SK-N-SH (cell line): ENCODE data around the gene DIAPH1. TPM values are rescaled to one million over a fixed set of nuclear protein-coding genes. Genes with fewer than 3 reads are reported as not detected.

Experiments
- CTCF ChIA-PET: fragments of 300-600, 350-600 bp; formaldehyde crosslinking; extraction: SDS; loops from one replicate; lab custom pipeline; 2021; lab: Yijun Ruan, JAX
- POLR2A ChIA-PET: fragments of 350-600 bp; sonication (Branson Sonifier 250); formaldehyde crosslinking; extraction: SDS; loops from one replicate; lab custom pipeline; 2020; ENCODE audit warnings: antibody characterized with exemption, inconsistent platforms; lab: Yijun Ruan, JAX
- DNase-seq: peaks from one replicate; pipeline ENCODE4 v3.0.0; 2012
- H2AFZ ChIP-seq: fragments of 200-600 bp; sonication (generic); 2 replicates; pipeline ENCODE4 v1.8.1; 2016; ENCODE audit warnings: antibody characterized with exemption, mild to moderate bottlenecking, low read depth
- H3F3A ChIP-seq: fragments of 200-600 bp; sonication (generic); replicated peaks from 2 replicates; pipeline ENCODE3; 2016; ENCODE audit warnings: antibody characterized with exemption, mild to moderate bottlenecking; ENCODE audit not compliant: insufficient read depth
- H3K27ac ChIP-seq, 2 experiments: fragments of 200-500 bp in 1 of 2; fragments of 200-600 bp in 1 of 2; sonication (Bioruptor generic) in 1 of 2; sonication (generic), shearing (Covaris generic) in 1 of 2; 2 replicates each; pipeline versions ENCODE4 v1.5.1 to v1.6.1; 2014 to 2016; ENCODE audit warnings: low read depth in 2 of 2, inconsistent platforms in 1 of 2, low read length in 1 of 2, mild to moderate bottlenecking in 1 of 2, mixed read lengths in 1 of 2
- H3K27me3 ChIP-seq: fragments of 200-600 bp; sonication (generic), shearing (Covaris generic); 2 replicates; pipeline ENCODE4 v1.6.1; 2016; ENCODE audit warnings: mixed run types; ENCODE audit not compliant: insufficient read depth
- H3K36me3 ChIP-seq, 2 experiments: fragments of 200-500 bp in 1 of 2; fragments of 200-600 bp in 1 of 2; sonication (Bioruptor generic) in 1 of 2; sonication (generic) in 1 of 2; replicated peaks in 1 of 2; 2 replicates each; pipeline versions ENCODE3 to v1.5.1; 2014 to 2016; ENCODE audit warnings: low read length in 1 of 2, mild to moderate bottlenecking in 1 of 2; ENCODE audit not compliant: insufficient read depth in 2 of 2, control insufficient read depth in 1 of 2
- H3K4me1 ChIP-seq, 2 experiments: fragments of 200-500 bp in 1 of 2; fragments of 200-600 bp in 1 of 2; sonication (Bioruptor generic) in 1 of 2; sonication (generic), shearing (Covaris generic) in 1 of 2; 2 replicates each; pipeline versions ENCODE4 v1.5.1 to v1.6.1; 2014 to 2016; ENCODE audit warnings: low read depth in 1 of 2, low read length in 1 of 2, mixed run types in 1 of 2; ENCODE audit not compliant: insufficient read depth in 2 of 2, control insufficient read depth in 1 of 2
- H3K4me2 ChIP-seq: fragments of 200-600 bp; sonication (generic), shearing (Covaris generic); 2 replicates; pipeline ENCODE4 v1.6.1; 2017; ENCODE audit warnings: mixed run types
- H3K4me3 ChIP-seq, 2 experiments: fragments of 200-500 bp in 1 of 2; fragments of 200-600 bp in 1 of 2; sonication (Bioruptor generic) in 1 of 2; sonication (generic), shearing (Covaris generic) in 1 of 2; 2 replicates each; pipeline versions ENCODE4 v1.5.1 to v1.8.1; 2014 to 2016; ENCODE audit warnings: low read depth in 2 of 2, inconsistent platforms in 1 of 2, low read length in 1 of 2, mild to moderate bottlenecking in 1 of 2, mixed read lengths in 1 of 2, moderate library complexity in 1 of 2
- H3K79me2 ChIP-seq: fragments of 200-600 bp; sonication (generic); 2 replicates; pipeline ENCODE4 v1.8.1; 2017; ENCODE audit warnings: mild to moderate bottlenecking; ENCODE audit not compliant: insufficient read depth
- H3K9ac ChIP-seq: fragments of 200-600 bp; sonication (generic); 2 replicates; pipeline ENCODE4 v1.6.1; 2017; ENCODE audit warnings: mixed run types
- H3K9me2 ChIP-seq: fragments of 200-600 bp; sonication (generic); 2 replicates; pipeline ENCODE4 v1.6.1; 2017; ENCODE audit warnings: mixed run types
- H3K9me3 ChIP-seq: fragments of 200-600 bp; sonication (generic); 2 replicates; pipeline ENCODE4 v1.6.1; 2017; ENCODE audit warnings: mixed run types, mild to moderate bottlenecking, moderate library complexity
- H4K20me1 ChIP-seq: fragments of 200-600 bp; sonication (generic); 2 replicates; pipeline ENCODE4 v1.6.1; 2017; ENCODE audit warnings: mild to moderate bottlenecking, mixed run types; ENCODE audit not compliant: insufficient read depth
- ELF1 ChIP-seq: IDR thresholded peaks from 2 replicates; pipeline ENCODE4 v1.4.0; 2012
- EP300 ChIP-seq, 2 experiments: IDR thresholded peaks; 2 replicates each; pipeline versions ENCODE4 v1.4.0 to v1.6.1; 2012; ENCODE audit warnings: borderline replicate concordance in 1 of 2, low read depth in 1 of 2, low read length in 1 of 2
- EZH2phosphoT487 ChIP-seq: fragments of 200-600 bp; sonication (generic); IDR thresholded peaks from 2 replicates; pipeline ENCODE4 v1.6.1; 2017; ENCODE audit warnings: low read depth, mixed run types, mild to moderate bottlenecking, antibody characterized with exemption, moderate library complexity, borderline replicate concordance
- FOSL2 ChIP-seq: IDR thresholded peaks from 2 replicates; pipeline ENCODE4 v1.4.0; 2012; ENCODE audit warnings: low read depth, mild to moderate bottlenecking, moderate library complexity, borderline replicate concordance
- FOXJ3 ChIP-seq: sonication (generic); formaldehyde crosslinking; IDR thresholded peaks from 2 replicates; pipeline ENCODE4 v1.5.1; 2020; ENCODE audit warnings: mild to moderate bottlenecking, missing genetic modification reagents
- FOXM1 ChIP-seq: IDR thresholded peaks from 2 replicates; pipeline ENCODE4 v1.4.0; 2012; ENCODE audit warnings: low read depth, mild to moderate bottlenecking
- GABPA ChIP-seq: IDR thresholded peaks from 2 replicates; pipeline ENCODE4 v1.4.0; 2012; ENCODE audit warnings: low read depth, mild to moderate bottlenecking
- GATA2 ChIP-seq: sonication (generic); formaldehyde crosslinking; IDR thresholded peaks from 2 replicates; pipeline ENCODE4 v1.5.0; 2020; ENCODE audit warnings: mild to moderate bottlenecking, missing genetic modification reagents
- JUND ChIP-seq: IDR thresholded peaks from 2 replicates; pipeline ENCODE4 v1.4.0; 2012
- MAX ChIP-seq: IDR thresholded peaks from 2 replicates; pipeline ENCODE4 v1.4.0; 2012; ENCODE audit warnings: low read depth
- MEF2A ChIP-seq: IDR thresholded peaks from 2 replicates; pipeline ENCODE4 v1.4.0; 2012; ENCODE audit warnings: low read depth, borderline replicate concordance
- MXI1 ChIP-seq: IDR thresholded peaks from 2 replicates; pipeline ENCODE4 v1.6.1; 2012; ENCODE audit warnings: mild to moderate bottlenecking, low read depth, low read length, improper control_type of control experiment
- NFIC ChIP-seq: IDR thresholded peaks from 2 replicates; pipeline ENCODE4 v1.4.0; 2012; ENCODE audit warnings: borderline replicate concordance
- NRF1 ChIP-seq: IDR thresholded peaks from 2 replicates; pipeline ENCODE4 v1.6.1; 2012; ENCODE audit warnings: low read depth, mild to moderate bottlenecking, low read length
- PBX3 ChIP-seq: IDR thresholded peaks from 2 replicates; pipeline ENCODE4; 2012
- POLR2AphosphoS5 ChIP-seq: IDR thresholded peaks from 2 replicates; pipeline ENCODE4 v1.6.1; 2012; ENCODE audit warnings: low read depth, low read length
- RAD21 ChIP-seq: IDR thresholded peaks from 2 replicates; pipeline ENCODE4 v1.6.1; 2012; ENCODE audit warnings: mild to moderate bottlenecking, low read length
- RCOR1 ChIP-seq: fragments of 150-350 bp; IDR thresholded peaks from 2 replicates; pipeline ENCODE4 v1.6.1; 2017; ENCODE audit warnings: antibody characterized with exemption, low read length
- RXRA ChIP-seq: IDR thresholded peaks from 2 replicates; pipeline ENCODE4 v1.4.0; 2012; ENCODE audit warnings: low read depth, mild to moderate bottlenecking, borderline replicate concordance
- SIN3A ChIP-seq: IDR thresholded peaks from 2 replicates; pipeline ENCODE4 v1.6.1; 2012; ENCODE audit warnings: low read depth, mild to moderate bottlenecking, low read length, moderate library complexity, borderline replicate concordance
- SMC3 ChIP-seq: IDR thresholded peaks from 2 replicates; pipeline ENCODE4 v1.6.1; 2012; ENCODE audit warnings: low read depth, low read length, improper control_type of control experiment
- TAF1 ChIP-seq: IDR thresholded peaks from 2 replicates; pipeline ENCODE4 v1.6.1; 2012; ENCODE audit warnings: low read depth, mild to moderate bottlenecking, low read length, moderate library complexity, borderline replicate concordance
- TCF12 ChIP-seq: IDR thresholded peaks from 2 replicates; pipeline ENCODE4 v1.4.0; 2012
- TEAD4 ChIP-seq: IDR thresholded peaks from 2 replicates; pipeline ENCODE4 v1.4.0; 2012; ENCODE audit warnings: mild to moderate bottlenecking, borderline replicate concordance; ENCODE audit not compliant: insufficient read depth
- USF2 ChIP-seq: fragments of 150-350 bp; IDR thresholded peaks from 2 replicates; pipeline ENCODE4 v1.6.1; 2017; ENCODE audit warnings: antibody characterized with exemption, low read length, low read depth, borderline replicate concordance
- YY1 ChIP-seq: IDR thresholded peaks from 2 replicates; pipeline ENCODE4 v1.4.0; 2012; ENCODE audit warnings: low read depth, mild to moderate bottlenecking
- WGBS: methylation state at CpG from one replicate; pipeline ENCODE4 v1.1.6; 2017; ENCODE audit warnings: low lambda C conversion rate; 5-methylcytosine and 5-hydroxymethylcytosine counted together
- polyA plus RNA-seq, 3 experiments: library from polyadenylated mRNA; depleted of rRNA; stranded (reverse); fragments of >200 nt; gene quantifications; 2 replicates each; pipeline ENCODE4 v1.2.3, GENCODE V29; 2012

Gene DIAPH1
- polyA plus RNA-seq, 1 of the 3 experiments (the other 2 are of a cell fraction) = 30.4 TPM

GRCh38 chr5:141529873-141530272, 88.9 kb downstream of the DIAPH1 start:
- Histone ChIP-seq H3K4me1 (peaks cover 26 to 44% of the 10 kb centered on the region in 2 experiments), H3K36me3 (peaks cover 0 to 31% of the 10 kb centered on the region in 2 experiments), H3K27ac (peak overlapping the region; percentile 74 to 82; a peak in 3 of 4 replicates), H3K4me2 (peak overlapping the region; percentile 53; the same call in 1 of the 2 replicates), H4K20me1 (no peaks in the 10 kb centered on the region), H2AFZ (no peak overlapping the region), H3K9me3 (no peaks in the 10 kb centered on the region), H3K9me2 (no peaks in the 10 kb centered on the region), H3K79me2 (no peaks in the 10 kb centered on the region), H3K9ac (no peak overlapping the region), H3F3A (peaks cover 29% of the 10 kb centered on the region), H3K4me3 (no peak overlapping the region), H3K27me3 (no peaks in the 10 kb centered on the region)
- WGBS = 97% methylated on average over 7 of the region's 7 CpGs
- POLR2A ChIA-PET = no interaction called here
- CTCF ChIA-PET = interaction anchor here (1.4 to 13.1 kb wide), 4 partner anchors 17 to 34 kb away, joined by 3 to 191 read pairs (median 6); no protein-coding TSS in a partner anchor
- no peak for TF ChIP-seq MXI1
- TF ChIP-seq FOSL2 = no peak
- no peak for TF ChIP-seq JUND
- TF ChIP-seq POLR2AphosphoS5 = no peak
- TF ChIP-seq USF2 = no peak
- TF ChIP-seq PBX3 = no peak
- TF ChIP-seq ELF1 = no peak
- TF ChIP-seq TEAD4 = no peak
- TF ChIP-seq FOXM1 = no peak
- TF ChIP-seq NFIC = no peak
- TF ChIP-seq NRF1 = no peak
- no peak for TF ChIP-seq TCF12
- TF ChIP-seq EZH2phosphoT487 = no peak
- no peak for DNase-seq

GRCh38 chr5:141529002-141529401, 89.8 kb downstream of the DIAPH1 start:
- Histone ChIP-seq H3K9me3 (no peaks in the 10 kb centered on the region), H3K9ac (peak overlapping the region; percentile 25; the same call in 1 of the 2 replicates), H3K27me3 (no peaks in the 10 kb centered on the region), H3K9me2 (no peaks in the 10 kb centered on the region), H3K4me3 (no peak overlapping the region), H3K27ac (peak overlapping the region; percentile 74 to 82), H3K36me3 (peaks cover 0 to 24% of the 10 kb centered on the region in 2 experiments), H4K20me1 (no peaks in the 10 kb centered on the region), H2AFZ (no peak overlapping the region; the same call in 1 of the 2 replicates), H3F3A (peaks cover 32% of the 10 kb centered on the region), H3K79me2 (peaks cover 4% of the 10 kb centered on the region; the same call in 1 of the 2 replicates), H3K4me2 (peak overlapping the region; percentile 53), H3K4me1 (peaks cover 32 to 46% of the 10 kb centered on the region in 2 experiments)
- DNase-seq = no peak
- ChIA-PET CTCF (interaction anchor here (1.3 to 13.1 kb wide), 4 partner anchors 16 to 54 kb away, joined by 3 to 191 read pairs (median 6); no protein-coding TSS in a partner anchor), POLR2A (no interaction called here)
- 49% methylated on average over 5 of the region's 5 CpGs for WGBS
- TF ChIP-seq RXRA (0 out of 2 replicates have a peak, but pooled peaks have one; percentile 22), MEF2A (no peak), RCOR1 (no peak), GATA2 (no peak), SMC3 (no peak), YY1 (0 out of 2 replicates have a peak, but pooled peaks have one; percentile 35), EP300 (IDR thresholded peaks at IDR 0.05; ENCODE audit: borderline replicate concordance in 1 of 2, low read depth in 1 of 2, low read length in 1 of 2) (no peak; a peak in 1 of 4 replicates), JUND (peak; percentile 50; the same call in 1 of the 2 replicates), TEAD4 (no peak), ELF1 (no peak), EZH2phosphoT487 (no peak), GABPA (no peak), SIN3A (no peak), MAX (peak; percentile 74), TAF1 (peak; percentile 28; the same call in 1 of the 2 replicates), TCF12 (peak; percentile 78), RAD21 (no peak), NFIC (peak; percentile 33; the same call in 1 of the 2 replicates), MXI1 (no peak), FOXJ3 (CRISPR knock-in tag) (no peak), PBX3 (peak; percentile 80), POLR2AphosphoS5 (peak; percentile 50; the same call in 1 of the 2 replicates)
